Upper lobe of left lung (tissue), 4 donors: ENCODE data around the gene ANP32D.

ENCODE experiments used
- CTCF ChIP-seq, 6 experiments: fragments of 450-650 bp in 4 of 6; fragments of 200-600 bp in 2 of 6; sonication (generic) in 2 of 6; IDR thresholded peaks; one replicate each; pipeline ENCODE4 v1.5.1; 2016 to 2019; ENCODE audit warnings: antibody characterized with exemption in 6 of 6
- EP300 ChIP-seq, 4 donors: sonication (generic); formaldehyde crosslinking; IDR thresholded peaks; one replicate each; pipeline ENCODE4 v1.5.1; 2017; ENCODE audit warnings: antibody characterized with exemption in 4 of 4, control low read depth in 2 of 4

- TF ChIP-seq CTCF (IDR thresholded peaks at IDR 0.05) (no peak), EP300 (IDR thresholded peaks at IDR 0.05) (no peak)
Measured at GRCh38 chr12:48482198-48482597, 9.8 kb downstream of the ANP32D start, which contains the start of gene C12orf54.
